Inferior parietal cortex (tissue), 1 donor: ENCODE measurements around the gene NAT9.

Source experiments
- DNase-seq: peaks from one replicate; pipeline ENCODE4 v3.0.0-alpha.2; 2016; ENCODE audit errors: extremely low spot score

NAT9 gene, protein sequence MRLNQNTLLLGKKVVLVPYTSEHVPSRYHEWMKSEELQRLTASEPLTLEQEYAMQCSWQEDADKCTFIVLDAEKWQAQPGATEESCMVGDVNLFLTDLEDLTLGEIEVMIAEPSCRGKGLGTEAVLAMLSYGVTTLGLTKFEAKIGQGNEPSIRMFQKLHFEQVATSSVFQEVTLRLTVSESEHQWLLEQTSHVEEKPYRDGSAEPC

DNA sequence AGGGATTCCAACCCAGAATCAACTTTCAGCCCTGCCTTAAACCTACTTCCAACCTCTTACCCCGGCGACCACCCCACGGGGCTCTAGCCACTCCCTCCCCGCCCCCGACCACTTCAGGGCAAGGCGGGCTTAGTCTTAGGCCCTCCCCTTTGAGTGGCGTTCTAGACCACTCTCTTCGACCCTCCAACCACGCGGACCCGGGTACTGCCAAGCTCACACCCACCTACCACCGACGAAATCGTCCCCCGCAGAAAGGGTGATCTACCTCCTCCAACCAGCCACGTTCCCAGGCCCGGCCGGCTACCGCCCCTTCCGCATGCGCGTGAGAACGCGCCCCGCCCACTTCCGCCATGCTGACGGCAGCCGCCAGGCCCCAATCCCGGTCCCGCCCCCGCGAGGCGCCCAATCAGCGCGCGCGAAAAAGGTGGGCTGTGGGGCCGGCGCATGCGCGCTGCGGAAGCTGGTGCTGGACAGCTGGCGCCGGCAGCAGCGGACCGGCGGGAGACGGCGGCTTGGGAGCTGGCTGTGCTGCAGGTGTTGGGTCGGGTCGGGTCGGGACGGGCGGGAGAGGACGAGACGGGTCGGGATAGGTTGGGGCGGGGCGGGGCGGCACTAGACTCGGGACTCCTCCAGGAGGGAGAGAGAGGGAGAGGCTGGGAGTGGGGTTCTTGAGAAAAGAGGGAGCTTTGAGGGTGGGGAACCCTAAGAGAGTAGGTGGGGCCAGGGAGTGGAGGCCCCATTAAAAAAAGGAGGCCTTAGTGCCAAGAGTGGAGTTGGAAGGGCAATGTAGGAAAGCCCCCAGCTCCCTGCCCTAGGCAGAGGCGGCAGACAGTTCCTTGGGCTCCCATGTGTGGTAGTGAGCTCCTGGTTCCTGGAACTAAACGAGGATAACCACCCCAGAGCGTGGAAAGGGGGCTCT lies at the start of gene NAT9:
Gene NAT9, minus strand, starts transcription at position 302 of the 919 bp plus-strand sequence. CDS start 647 bp downstream, outside the sequence.
- DNase-seq = peak; percentile 93

DNA sequence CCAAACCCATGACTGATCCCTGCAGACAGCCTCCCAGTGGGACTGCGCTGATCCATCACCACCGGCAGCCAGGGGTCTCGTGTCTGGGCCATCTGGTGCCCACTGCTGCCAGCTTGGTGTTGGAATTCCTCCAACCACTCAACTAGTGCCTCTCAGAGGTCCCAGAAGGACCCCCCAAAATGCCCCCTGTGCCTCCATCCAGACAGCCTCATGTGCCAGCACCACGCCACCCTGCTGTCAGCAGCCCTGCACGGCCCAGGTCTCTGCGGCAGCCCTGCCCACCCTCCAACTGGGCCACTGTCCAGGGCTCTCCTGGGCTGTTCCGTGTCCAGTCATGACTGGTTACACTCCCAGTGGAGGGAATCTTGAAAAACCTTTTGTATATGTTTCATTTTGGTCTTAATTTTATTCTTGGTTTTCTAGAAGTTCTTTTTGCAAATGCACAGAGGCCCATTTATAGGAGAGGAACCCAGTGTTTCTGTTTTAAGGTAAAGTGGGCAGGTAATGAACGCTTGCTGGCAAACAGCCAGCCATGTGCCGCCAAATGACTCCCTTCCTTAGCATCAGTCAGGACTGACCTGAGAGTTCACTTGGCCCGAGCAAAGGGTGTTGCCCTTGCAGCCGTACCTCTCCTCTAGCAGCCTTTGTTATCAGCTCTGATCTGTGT lies 48.9 kb upstream of the NAT9 start:
- no peak for DNase-seq

DNA sequence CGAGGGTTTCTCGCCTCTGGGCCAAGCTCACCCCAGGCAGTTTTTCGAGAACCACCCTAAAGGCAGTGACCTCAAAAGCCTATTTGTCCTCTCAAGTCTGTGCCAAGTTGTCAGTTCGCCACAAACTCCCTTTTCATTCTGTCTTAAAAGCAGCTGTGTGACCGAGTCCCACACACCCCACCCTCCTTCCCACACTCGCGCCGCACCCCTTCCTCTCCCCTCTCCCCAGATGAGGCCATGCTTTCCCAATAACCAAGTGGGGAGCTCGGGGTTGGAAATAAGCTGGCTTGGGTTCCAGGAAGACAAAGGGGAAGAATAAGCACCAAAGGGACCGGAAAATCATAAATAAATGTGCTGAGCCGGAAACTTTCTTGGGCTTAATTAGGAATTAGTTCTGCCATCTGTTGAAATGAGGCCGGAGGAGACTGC lies 46.8 kb upstream of the NAT9 start:
- no peak for DNase-seq

DNA sequence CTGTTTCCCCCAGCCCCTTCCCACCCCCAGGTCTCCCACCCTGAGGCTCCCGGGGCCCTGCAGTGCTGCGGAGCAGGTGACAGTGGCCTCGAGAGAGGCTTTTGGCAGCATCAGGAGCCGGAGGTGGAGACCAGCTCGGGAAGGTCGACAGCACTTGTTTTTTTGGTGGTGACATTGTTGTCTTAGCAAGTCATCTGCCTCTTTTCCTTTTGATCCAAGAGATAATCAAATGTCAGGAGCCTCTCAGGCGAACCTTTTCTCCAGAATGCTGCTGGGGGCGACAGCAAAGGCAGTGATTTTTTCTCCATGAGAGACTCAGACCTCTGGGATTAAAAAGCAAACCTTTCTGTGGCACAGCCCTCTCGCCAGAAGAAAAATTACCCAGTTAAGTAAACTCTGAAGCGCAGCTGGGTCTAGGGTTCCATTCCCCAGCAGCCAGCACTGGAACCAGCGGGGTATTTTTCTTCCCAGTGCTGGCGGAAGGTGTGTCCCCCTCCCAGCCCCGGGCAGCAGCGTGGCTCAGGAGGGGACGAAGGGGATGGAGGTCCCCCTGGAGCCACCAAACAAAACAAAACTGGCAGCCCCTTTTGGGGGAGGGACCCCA lies 46.3 kb upstream of the NAT9 start:
- DNase-seq = no peak

DNA sequence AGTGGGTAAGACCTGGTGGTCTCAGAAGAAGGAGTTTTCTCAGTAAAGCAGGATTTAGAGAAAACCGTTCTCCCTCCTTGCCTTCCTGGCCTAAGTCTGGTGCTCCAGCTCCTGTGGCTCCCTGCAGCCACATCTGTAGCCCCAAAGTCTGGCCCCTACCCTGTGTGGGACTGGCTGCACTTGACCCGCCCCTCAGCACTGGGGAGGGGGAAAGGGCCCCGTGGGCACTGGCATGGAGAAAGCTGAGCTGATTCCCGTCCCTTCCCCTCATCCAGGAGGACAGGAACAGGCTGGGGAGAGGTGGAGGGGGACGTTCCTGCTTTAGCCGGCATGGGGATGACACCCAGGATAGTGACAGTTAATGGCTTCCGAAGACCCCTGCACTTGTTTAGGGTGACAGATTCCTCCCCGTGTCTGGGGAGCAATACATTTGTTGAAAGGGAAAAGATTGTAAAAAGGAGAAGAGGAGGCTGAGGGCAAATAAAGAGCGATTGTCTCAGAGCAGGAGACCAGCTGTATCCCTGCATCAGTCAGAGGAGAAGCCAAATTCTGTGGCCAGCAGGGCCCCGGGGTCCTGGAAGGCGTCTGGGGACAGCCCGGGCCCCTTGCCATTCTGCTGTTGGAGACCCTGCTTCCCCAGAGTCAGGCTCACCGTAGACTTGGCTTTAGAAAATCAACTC lies 45.6 kb upstream of the NAT9 start:
- DNase-seq = no peak

DNA sequence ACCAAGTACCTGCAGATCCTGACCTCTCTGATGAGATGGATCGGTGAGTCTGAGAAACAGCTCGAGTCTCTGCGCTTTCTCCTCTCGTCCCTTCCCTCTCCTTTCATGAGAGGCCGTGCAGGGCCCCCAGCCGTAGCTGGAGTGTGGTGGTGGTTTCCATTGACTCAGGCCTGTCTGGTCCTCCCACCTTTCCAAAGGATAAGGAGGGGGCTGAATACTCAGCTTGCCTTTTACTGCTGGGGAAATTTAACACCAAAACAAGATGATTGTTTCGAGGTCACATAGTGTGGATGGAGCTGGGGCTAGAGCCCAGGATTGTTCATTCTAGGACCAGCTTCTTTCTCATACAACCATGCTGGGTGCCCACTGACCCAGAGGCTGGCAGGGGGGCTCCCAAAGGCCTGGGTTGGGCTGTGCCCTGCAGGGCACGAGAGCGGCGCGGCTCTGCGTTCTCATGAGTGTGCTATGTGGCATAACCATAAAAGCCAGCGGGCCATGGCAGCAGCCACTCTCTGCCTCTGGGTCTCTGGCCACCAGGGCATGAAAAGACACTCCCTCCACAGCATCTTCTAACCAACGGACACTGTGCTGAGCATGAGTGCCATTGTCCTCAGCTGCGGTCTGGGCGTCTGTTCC lies 43.8 kb upstream of the NAT9 start:
- no peak for DNase-seq

DNA sequence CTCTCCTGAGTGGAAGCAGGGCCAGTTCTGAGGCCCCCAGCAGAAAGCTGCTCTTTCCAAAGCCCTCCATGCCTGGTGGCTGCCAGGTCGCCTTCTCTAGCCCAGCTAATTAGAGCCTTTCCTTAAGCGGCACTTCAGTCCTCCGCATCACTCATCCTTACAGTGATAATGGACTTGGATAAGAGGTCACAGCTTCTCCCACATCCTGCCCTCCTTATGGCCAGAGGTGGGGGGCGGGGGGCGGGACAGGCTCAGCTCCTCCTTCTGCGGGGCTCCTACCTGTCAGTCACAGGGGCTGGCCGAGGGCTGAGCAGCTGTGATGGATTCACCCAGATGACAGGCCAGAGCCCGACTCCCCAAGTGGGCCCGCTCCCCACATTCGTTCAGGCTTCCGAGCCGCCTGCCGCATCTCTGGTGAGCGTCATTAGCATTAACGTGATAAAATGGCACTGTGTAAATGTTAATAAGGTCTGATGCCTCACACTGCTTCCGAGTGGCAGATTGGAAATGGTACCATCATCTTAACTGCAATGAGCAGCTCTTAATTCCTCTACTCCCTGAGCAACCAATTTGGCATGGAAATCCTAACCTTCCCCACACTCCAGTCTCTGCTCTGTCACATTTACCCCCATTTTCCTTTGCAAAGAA lies 42.3 kb upstream of the NAT9 start:
- DNase-seq = no peak

DNA sequence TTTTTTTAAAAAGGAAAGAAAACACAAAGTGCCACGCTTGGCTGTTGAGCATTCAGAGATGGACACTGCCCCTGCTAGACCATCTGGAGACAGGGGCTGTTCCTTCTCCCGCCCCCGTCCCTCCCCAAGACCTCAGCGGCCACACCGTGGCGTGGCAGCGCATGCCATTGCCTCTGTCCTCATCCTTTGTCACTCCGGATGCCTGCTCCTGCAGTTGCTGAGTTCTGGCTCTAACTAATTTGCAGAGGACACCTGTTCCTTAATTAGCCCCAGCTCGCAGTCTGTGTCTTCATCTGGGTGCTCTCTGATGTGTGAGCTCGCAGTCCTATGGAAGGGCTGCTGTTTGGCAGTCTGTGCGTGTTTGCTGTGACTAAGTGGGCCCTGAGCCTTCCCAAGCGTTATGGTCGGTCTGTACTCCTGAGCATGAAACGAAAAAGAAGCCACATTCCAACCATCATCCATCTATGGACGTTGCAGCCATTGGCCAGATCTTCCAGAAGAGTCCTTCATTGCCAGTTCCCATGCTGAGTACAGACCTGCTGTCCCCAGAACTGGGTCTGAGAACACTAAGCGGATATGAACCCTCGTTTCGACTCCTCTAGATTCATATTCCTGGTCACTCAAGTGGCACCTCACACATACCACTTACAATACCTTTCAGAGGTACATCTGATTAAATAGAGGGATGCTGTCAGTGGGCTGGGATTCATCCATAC lies 40.9 kb upstream of the NAT9 start:
- no peak for DNase-seq

DNA sequence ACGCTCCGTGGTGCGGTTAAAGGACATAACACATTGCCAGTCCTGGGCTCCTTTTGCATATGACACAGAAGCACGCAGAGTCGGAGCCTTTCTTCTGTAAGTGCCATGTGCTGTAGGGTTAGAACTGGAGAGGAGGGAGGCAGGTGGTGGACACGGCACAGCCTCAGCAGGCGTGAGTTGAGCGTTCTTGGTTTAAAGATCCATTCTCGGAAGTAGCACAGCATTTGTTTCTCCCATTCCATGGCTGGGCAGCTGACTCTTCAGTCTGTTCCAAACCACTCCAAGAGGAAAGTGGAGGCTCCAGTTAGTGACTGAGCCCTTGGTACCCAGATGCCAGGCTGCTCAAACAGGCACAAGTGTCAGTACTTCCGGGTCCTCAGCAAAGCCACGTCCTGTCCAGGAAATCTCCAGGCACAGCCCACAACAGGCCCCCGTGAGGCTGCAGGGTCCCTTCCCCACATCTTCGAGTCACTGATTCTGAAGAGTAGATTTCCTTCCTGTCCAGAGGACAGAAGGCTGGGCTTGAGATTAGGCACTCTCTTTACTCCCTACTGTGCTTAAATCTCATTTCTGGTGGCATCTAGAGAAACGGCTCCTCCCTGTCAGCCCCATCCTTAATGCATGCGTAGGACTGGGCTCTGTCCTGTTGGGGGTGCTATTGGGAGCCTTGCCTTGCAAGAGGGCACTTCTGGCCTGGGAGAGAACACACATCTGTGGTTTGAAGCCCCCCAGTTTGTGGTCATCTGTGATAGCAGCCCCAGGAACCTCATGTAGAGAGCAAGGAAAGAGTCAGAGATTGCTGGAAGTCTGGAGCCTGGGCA lies 39.6 kb upstream of the NAT9 start:
- no peak for DNase-seq

DNA sequence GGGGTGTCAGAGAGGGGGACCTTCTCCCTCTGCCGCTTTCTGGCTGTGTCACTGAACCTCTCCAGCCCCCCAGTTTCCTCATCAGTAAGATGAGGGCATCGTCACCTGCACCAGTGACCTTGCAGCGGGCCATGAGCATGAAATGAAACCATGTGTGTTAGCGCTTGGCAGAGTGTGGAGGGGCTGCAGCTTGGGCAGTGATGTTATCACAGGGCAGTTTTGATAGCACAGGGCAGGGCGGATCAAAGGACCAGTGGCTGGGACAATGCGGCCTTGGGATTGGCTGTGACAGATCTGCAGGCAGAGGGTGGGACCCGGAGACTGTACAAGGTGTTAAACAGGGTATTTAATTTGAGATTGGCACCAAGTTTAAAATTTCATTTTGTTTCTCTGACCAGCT lies 38.9 kb upstream of the NAT9 start:
- no peak for DNase-seq

DNA sequence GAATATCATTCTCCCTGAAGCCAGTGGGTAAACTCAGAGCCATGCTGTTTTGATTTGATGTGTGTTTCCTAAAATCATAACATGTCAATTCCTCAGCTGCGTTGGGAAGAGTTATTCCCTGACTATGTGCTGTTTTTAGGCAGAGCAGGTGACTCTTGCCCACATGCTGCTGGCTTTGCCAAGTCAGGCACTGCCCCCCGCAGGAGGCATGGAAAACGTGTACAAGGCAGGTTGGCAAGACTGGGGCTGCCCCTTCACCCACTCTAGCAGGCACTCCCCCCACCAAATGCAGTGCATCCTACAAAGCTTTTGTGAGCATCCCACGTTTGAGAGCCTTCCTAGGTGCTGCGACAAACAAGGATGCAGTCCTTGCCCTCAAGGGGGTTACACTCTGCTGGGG lies 38.3 kb upstream of the NAT9 start:
- no peak for DNase-seq

DNA sequence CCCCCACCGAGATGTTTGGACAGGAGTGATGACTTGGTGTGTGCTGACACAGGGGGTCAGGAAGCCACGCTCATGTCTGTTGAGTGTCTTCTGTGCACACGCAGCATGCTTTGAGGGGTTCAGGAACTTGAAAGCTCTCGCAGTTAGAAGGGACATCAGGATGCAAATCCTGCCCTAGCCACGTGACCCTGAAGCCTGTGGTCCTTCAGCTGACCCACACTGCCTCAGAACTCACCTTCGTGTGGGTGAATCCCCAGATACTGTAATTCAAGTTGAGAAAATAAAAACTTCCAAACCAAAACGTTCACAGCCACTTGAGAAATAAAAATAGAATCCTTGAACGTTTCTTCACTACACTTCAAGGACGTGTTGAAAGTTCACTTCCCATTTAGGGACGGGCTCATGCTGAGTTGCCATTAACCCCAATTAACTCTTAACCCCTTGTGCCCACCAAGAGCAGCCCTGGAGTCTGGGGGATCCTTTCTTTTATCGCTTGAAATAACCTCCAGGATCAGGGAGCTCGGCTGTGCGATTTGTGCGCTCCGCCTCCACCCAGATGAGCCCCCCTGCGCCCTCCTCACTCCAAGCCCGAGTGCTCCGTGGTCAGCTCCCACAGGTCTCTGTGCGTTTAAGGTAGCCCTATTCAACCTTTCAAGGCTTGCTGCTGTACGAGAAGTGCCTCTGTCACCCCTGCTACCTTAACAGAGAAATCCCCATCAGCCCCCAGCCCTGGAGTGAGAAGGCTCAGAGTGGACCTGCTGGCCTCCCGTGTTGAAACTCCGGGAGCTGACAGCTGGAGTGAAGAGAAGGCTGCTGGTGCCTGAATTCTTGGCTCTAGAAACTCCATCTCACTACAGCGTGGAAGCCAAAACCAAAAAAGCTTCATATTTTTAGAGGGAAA lies 36.2 kb upstream of the NAT9 start:
- no peak for DNase-seq

DNA sequence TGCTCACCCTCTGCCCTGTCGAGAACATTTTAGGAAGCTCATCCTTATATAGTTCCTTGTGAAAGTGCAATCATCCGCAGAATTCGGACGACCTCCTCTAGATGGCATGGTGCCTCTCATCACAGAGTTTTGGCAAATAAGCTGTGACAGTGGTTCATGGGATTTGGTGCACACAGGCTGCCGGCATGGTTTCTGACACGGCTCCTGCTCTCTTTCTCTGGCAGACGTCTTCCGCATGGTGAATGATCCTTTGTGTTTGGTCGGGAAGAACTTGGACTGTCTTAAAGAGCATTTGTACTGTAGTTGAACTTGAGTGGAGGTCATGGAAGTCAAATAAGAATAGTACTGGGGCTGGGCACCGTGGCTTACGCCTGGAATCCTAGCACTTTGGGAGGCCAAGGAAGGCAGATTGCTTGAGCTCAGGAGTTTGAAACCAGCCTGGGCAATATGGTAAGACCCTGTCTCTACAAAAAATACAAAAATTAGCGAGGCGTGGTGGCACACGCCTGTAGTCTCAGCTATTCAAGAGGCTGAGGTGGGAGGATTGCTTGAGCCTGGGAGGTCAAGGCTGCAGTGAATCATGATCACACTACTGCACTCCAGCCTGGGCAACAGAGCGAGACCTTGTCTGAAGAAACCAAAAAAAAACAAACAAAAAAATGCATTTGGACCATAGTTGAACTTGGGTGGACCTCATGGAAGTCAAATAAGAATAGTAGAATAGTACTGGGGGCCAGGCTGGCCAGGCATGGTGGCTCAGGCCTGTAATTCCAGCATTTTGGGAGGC lies 34.7 kb upstream of the NAT9 start:
- DNase-seq = peak; percentile 38

DNA sequence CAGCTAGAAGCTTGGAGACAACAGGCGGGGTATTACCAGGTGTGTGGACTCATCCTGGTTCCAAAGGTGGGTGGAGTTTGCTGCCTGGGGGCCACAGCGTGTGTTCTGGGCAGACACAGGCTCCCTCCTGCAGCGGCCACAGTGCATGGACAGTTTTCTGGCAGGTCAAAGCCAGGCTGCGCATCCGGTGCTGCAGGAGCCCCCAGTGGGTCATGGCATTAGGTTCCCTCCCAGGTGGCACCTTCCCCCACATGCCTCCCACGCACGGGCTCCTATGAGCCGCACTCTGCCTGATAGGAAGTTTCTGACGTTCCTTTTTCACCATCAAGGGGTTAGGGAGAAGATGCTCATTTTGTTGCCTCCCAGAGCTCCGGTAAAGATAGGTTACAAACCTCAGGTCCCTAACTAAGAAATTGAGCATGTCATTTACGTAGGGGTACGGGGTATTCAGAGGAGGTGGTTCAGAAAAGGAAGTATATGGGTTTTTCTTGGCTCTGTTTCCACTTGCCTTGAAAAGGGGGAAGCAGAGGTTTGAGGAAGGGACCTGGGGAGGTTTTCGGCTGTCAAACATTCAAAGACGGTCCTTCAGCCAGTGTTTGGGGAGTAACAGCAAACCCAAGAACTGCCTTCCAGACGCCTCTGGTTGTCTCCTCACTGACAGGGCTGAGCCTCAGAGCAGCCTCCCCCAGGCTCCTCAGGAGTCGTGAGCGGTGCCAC lies 32.7 kb upstream of the NAT9 start:
- no peak for DNase-seq

DNA sequence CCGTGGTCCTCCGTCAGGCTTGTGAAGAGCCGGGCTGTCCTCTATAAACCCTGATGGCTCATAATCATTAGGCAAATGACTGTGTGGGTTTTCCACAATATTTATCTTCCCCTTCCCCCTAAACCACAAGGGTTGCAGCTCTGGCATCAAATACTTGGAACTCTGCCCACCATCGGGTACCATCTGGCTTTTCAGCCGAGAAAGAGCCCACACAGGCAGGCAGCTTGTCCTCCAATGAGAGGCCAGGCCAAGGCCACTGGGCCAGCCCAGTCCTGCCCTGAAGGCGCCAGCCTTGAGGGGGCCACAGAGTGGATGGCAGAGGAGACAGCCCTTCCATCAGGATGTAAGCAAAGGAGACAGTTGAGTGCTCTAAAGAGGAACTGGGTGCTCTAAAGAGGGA lies 31.8 kb upstream of the NAT9 start:
- DNase-seq = no peak

DNA sequence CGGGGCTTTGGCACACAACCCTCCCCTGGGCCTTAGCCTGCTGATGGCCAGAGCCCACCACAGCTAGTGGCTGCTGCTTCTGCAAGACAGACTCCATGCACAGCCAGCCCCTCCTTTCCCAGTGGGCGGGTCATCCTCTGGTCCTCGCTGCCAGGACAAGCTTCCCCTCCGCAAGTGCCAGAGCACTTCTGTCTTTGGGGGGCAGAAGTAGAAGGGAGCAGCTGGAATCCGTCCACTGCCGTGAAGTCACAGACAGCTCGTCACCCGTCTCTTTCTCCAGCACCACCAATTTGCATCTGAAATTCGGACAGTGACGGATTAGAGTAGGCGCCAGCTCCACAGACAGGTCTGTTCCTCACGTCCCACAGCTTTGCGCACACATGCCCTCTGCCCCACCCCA lies 31.3 kb upstream of the NAT9 start:
- no peak for DNase-seq

DNA sequence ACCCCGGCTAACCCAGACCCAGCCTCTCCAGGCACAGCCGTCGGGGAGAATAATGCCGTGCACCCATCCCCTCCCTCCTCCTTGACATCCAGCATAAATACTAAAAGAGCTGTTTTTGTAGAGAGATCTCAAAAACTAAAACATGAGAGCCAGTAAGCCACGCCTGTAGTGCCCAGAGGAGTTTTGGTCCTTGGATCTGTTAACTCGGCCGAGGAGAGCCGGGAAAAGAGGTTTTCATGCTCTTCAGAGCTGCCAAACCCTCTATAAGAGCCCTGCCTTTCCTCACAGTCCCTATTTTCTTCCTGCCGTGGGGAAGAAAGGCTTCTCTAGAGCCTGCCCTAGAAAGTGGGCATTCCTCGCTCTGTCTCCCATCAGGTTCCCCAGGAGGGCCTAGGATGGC lies 30.2 kb upstream of the NAT9 start:
- no peak for DNase-seq
